SK-N-SH (cell line): Measurements from ENCODE around the gene TDRD9.

Experiments used
- ELF1 ChIP-seq: IDR thresholded peaks from 2 replicates; pipeline ENCODE4 v1.4.0; 2012
- EP300 ChIP-seq, 2 experiments: IDR thresholded peaks; 2 replicates each; pipeline versions ENCODE4 v1.4.0 to v1.6.1; 2012; ENCODE audit warnings: borderline replicate concordance in 1 of 2, low read depth in 1 of 2, low read length in 1 of 2
- EZH2phosphoT487 ChIP-seq: fragments of 200-600 bp; sonication (generic); IDR thresholded peaks from 2 replicates; pipeline ENCODE4 v1.6.1; 2017; ENCODE audit warnings: low read depth, mixed run types, mild to moderate bottlenecking, antibody characterized with exemption, moderate library complexity, borderline replicate concordance
- FOXM1 ChIP-seq: IDR thresholded peaks from 2 replicates; pipeline ENCODE4 v1.4.0; 2012; ENCODE audit warnings: low read depth, mild to moderate bottlenecking
- GABPA ChIP-seq: IDR thresholded peaks from 2 replicates; pipeline ENCODE4 v1.4.0; 2012; ENCODE audit warnings: low read depth, mild to moderate bottlenecking
- POLR2AphosphoS5 ChIP-seq: IDR thresholded peaks from 2 replicates; pipeline ENCODE4 v1.6.1; 2012; ENCODE audit warnings: low read depth, low read length
- SMC3 ChIP-seq: IDR thresholded peaks from 2 replicates; pipeline ENCODE4 v1.6.1; 2012; ENCODE audit warnings: low read depth, low read length, improper control_type of control experiment
- YY1 ChIP-seq: IDR thresholded peaks from 2 replicates; pipeline ENCODE4 v1.4.0; 2012; ENCODE audit warnings: low read depth, mild to moderate bottlenecking
- TF ChIP-seq, protein P1 (sequence below): fragments of 200-600 bp; sonication (generic); IDR thresholded peaks from 2 replicates; pipeline ENCODE4 v1.6.1; 2017; ENCODE audit warnings: antibody characterized with exemption, mild to moderate bottlenecking, moderate library complexity
- TF ChIP-seq, protein P2 (sequence below): IDR thresholded peaks from 2 replicates; pipeline ENCODE4 v1.4.0; 2012; ENCODE audit warnings: low read depth, borderline replicate concordance

GRCh38 chr14:104094709-104095425 lies 166.6 kb downstream of the TDRD9 start:
- TF ChIP-seq, protein P1, sequence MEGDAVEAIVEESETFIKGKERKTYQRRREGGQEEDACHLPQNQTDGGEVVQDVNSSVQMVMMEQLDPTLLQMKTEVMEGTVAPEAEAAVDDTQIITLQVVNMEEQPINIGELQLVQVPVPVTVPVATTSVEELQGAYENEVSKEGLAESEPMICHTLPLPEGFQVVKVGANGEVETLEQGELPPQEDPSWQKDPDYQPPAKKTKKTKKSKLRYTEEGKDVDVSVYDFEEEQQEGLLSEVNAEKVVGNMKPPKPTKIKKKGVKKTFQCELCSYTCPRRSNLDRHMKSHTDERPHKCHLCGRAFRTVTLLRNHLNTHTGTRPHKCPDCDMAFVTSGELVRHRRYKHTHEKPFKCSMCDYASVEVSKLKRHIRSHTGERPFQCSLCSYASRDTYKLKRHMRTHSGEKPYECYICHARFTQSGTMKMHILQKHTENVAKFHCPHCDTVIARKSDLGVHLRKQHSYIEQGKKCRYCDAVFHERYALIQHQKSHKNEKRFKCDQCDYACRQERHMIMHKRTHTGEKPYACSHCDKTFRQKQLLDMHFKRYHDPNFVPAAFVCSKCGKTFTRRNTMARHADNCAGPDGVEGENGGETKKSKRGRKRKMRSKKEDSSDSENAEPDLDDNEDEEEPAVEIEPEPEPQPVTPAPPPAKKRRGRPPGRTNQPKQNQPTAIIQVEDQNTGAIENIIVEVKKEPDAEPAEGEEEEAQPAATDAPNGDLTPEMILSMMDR: peak; percentile 82
- TF ChIP-seq EP300 (IDR thresholded peaks at IDR 0.05; ENCODE audit: borderline replicate concordance in 1 of 2, low read depth in 1 of 2, low read length in 1 of 2) (no peak), SMC3 (peak; percentile 72), POLR2AphosphoS5 (no peak), ELF1 (no peak), EZH2phosphoT487 (no peak), YY1 (no peak), FOXM1 (no peak), GABPA (no peak)
- TF ChIP-seq, protein P2, sequence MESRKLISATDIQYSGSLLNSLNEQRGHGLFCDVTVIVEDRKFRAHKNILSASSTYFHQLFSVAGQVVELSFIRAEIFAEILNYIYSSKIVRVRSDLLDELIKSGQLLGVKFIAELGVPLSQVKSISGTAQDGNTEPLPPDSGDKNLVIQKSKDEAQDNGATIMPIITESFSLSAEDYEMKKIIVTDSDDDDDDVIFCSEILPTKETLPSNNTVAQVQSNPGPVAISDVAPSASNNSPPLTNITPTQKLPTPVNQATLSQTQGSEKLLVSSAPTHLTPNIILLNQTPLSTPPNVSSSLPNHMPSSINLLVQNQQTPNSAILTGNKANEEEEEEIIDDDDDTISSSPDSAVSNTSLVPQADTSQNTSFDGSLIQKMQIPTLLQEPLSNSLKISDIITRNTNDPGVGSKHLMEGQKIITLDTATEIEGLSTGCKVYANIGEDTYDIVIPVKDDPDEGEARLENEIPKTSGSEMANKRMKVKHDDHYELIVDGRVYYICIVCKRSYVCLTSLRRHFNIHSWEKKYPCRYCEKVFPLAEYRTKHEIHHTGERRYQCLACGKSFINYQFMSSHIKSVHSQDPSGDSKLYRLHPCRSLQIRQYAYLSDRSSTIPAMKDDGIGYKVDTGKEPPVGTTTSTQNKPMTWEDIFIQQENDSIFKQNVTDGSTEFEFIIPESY: no peak
